Endothelial cell (in vitro differentiated cells): ENCODE results near the gene AQP6. TPM values are rescaled to one million over a fixed set of nuclear protein-coding genes. Genes with fewer than 3 reads are reported as not detected.
"Not testable (repeated sequence)": the region's sequence is repeated elsewhere in the genome, so short reads cannot be mapped to it uniquely, and the experiment has no call there.

Experiments
- DNase-seq: peaks from one replicate; pipeline ENCODE4 v3.0.0; 2021; ENCODE audit warnings: low spot score
- H3K27ac Mint-ChIP-seq: one replicate; pipeline ENCODE4 v1.8.0; 2021; ENCODE audit warnings: mixed read lengths, inconsistent platforms; ENCODE audit not compliant: unreplicated experiment
- H3K27me3 Mint-ChIP-seq: one replicate; pipeline ENCODE4 v1.8.0; 2021; ENCODE audit warnings: mild to moderate bottlenecking, moderate library complexity, mixed read lengths, inconsistent platforms; ENCODE audit not compliant: unreplicated experiment
- H3K36me3 Mint-ChIP-seq: one replicate; pipeline ENCODE4 v1.8.0; 2021; ENCODE audit warnings: mild to moderate bottlenecking, low read depth, mixed read lengths, inconsistent platforms; ENCODE audit not compliant: unreplicated experiment
- H3K4me1 Mint-ChIP-seq: one replicate; pipeline ENCODE4 v1.8.0; 2021; ENCODE audit warnings: mild to moderate bottlenecking, mixed read lengths, inconsistent platforms; ENCODE audit not compliant: unreplicated experiment
- H3K4me3 Mint-ChIP-seq: one replicate; pipeline ENCODE4 v1.8.0; 2021; ENCODE audit warnings: mild to moderate bottlenecking, mixed read lengths, inconsistent platforms; ENCODE audit not compliant: unreplicated experiment
- H3K9me3 Mint-ChIP-seq: one replicate; pipeline ENCODE4 v1.8.0; 2021; ENCODE audit warnings: mixed read lengths, inconsistent platforms; ENCODE audit not compliant: unreplicated experiment
- total RNA-seq: library from RNA; stranded (reverse); fragmentation: NEBNext Ultra II Directional; extraction: Animal tissue kit (Norgen Biotek cat#: 25700); gene quantifications from one replicate; pipeline ENCODE4 v1.2.1, GENCODE V29; 2021; ENCODE audit not compliant: unreplicated experiment
- TF ChIP-seq, protein P1 (sequence below): fragments of 200-600 bp; sonication (generic); IDR thresholded peaks from one replicate; pipeline ENCODE4 v1.5.0; 2021; ENCODE audit warnings: antibody characterized with exemption; ENCODE audit not compliant: unreplicated experiment

AQP6 gene
- total RNA-seq, 1 donor from 2014 or later, result not detected

DNA sequence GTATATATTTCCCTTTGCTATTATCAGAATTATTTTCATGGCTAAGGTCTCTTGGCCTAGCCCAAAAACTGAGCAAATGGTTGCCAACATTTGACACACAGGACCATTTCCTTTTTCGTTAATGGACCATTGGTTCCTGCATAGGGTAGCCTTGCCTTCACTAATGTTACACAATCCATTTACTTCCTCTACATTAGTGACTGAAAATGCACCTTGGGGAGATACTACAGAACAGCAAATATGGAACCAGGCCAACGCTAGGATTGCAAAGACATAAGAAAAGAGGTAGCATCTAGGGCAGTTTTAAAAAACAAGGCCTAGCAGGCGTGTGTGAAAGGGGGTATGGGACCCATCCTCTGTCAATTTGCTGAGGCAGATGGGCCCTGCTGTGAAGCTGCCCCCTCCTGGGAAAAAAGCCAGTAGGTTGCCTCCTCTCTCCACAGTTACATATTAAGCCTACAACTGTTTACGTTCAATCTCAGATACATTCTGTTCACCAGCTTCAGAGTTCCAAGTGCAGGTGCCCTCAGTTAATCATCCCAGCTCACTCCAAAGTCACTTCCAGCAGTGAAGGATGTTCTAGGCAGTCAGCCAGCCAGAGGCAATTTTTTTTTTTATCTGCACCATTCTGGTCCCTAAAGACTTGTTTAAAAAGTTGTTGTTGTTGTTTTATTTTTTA is 15.0 kb downstream of the AQP6 start:
- Mint-ChIP-seq H3K27me3 (peaks cover 2% of the 10 kb centered on the region), H3K4me1 (peaks cover 11% of the 10 kb centered on the region), H3K36me3 (peaks cover 8% of the 10 kb centered on the region), H3K27ac (no peak overlapping the region), H3K4me3 (no peak overlapping the region), H3K9me3 (no peaks in the 10 kb centered on the region)
- TF ChIP-seq, protein P1, sequence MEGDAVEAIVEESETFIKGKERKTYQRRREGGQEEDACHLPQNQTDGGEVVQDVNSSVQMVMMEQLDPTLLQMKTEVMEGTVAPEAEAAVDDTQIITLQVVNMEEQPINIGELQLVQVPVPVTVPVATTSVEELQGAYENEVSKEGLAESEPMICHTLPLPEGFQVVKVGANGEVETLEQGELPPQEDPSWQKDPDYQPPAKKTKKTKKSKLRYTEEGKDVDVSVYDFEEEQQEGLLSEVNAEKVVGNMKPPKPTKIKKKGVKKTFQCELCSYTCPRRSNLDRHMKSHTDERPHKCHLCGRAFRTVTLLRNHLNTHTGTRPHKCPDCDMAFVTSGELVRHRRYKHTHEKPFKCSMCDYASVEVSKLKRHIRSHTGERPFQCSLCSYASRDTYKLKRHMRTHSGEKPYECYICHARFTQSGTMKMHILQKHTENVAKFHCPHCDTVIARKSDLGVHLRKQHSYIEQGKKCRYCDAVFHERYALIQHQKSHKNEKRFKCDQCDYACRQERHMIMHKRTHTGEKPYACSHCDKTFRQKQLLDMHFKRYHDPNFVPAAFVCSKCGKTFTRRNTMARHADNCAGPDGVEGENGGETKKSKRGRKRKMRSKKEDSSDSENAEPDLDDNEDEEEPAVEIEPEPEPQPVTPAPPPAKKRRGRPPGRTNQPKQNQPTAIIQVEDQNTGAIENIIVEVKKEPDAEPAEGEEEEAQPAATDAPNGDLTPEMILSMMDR, result no peak
- DNase-seq, result no peak

DNA sequence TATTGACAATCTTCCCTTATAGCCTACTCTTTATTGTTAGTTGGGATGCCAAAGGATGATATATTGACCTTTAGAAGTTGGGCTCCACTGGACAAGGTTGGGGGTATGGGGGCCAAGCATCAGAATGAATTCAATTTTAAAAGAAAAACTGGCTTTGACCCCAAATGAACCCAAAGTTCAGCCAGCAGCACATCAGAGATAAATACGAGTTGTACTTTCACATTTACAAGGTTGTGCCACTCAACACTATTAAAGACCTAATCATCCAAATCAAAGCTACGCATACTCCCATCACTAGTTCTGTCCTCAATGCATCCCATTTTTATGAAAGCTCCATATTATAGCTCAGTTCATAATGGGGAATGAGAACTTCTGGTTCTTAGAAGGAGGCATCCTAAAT is 16.7 kb downstream of the AQP6 start:
- not testable (repeated sequence) for H3K4me3 Mint-ChIP-seq, H3K27me3 Mint-ChIP-seq, DNase-seq, H3K4me1 Mint-ChIP-seq, H3K9me3 Mint-ChIP-seq, H3K27ac Mint-ChIP-seq
- peaks cover 13% of the 10 kb centered on the region for H3K36me3 Mint-ChIP-seq

DNA sequence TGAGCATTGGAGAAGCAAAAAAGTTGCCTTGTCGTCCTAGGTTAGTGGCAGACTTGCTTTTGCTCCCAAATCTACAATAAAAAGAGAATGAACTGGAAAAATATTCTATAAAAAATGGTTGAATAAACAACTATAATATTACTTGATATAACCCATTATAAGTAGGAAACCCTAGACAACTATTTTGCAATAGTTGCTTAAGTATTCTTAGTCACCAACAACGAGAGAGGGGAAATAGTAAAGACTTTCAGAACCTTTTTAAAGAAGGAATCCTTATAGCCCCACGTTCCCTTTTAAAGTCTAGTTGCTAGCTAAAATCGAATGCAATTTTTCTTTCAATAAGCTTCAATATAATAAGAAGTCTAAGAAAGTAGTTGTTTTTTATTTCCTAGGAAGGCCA is 17.5 kb downstream of the AQP6 start:
- Mint-ChIP-seq H3K27ac (no peak overlapping the region), H3K27me3 (peaks cover under 1% of the 10 kb centered on the region), H3K36me3 (peaks cover 13% of the 10 kb centered on the region), H3K4me3 (no peak overlapping the region), H3K4me1 (no peaks in the 10 kb centered on the region), H3K9me3 (no peaks in the 10 kb centered on the region)
- no peak for DNase-seq
- TF ChIP-seq, protein P1, result no peak

DNA sequence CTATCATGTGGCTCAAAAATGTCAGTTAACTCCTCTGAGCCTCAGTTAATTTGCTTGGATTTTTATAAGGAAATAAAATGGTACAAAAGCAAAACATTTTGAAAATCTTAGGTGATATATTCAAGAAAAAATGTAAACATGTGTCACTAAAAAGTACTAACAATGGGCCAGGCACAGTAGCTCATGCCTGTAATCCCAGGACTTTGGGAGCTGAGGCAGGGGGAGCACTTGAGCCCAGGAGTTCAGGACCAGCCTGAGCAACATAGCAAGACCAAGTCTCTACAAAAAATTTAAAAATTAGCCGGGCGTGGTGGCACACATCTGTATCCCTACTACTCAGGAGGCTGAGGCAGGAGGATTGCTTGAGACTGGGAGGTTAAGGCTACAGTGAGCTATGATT is 25.7 kb downstream of the AQP6 start:
- Mint-ChIP-seq H3K4me3 (no peak overlapping the region), H3K9me3 (no peaks in the 10 kb centered on the region), H3K4me1 (no peaks in the 10 kb centered on the region), H3K27ac (no peak overlapping the region), H3K36me3 (peaks cover 4% of the 10 kb centered on the region), H3K27me3 (no peaks in the 10 kb centered on the region)
- no peak for DNase-seq
- TF ChIP-seq, protein P1, result no peak

DNA sequence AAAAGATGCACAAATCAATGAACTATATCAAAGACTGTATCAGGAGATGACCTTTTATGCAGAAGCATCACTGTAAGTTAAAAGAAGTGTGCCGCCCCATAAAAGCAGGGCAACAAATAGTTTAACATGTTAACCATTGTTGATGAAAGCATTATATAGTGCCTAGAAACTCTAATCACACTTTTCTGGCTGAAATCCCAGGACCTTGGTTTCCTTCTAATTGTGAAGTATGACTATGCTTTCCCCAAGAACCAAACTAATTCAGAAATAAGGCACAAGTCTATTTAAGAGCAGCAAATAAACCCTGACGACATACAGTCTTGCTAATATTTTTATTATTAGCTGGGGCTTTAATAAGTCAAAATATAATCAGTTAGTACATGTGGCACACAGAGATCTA is 30.8 kb downstream of the AQP6 start:
- TF ChIP-seq, protein P1, result no peak
- Mint-ChIP-seq H3K4me1 (peaks cover 13% of the 10 kb centered on the region), H3K36me3 (peaks cover 4% of the 10 kb centered on the region), H3K27me3 (no peaks in the 10 kb centered on the region), H3K9me3 (no peaks in the 10 kb centered on the region), H3K27ac (no peak overlapping the region), H3K4me3 (no peak overlapping the region)
- no peak for DNase-seq
